ENCODE results near the gene FTSJ1.

The FTSJ1 gene

GRCh38 chrX:48478806-48479205 lies 2.8 kb downstream of the FTSJ1 start:
- H3K27ac ChIP-seq: no peak overlapping the region
- no peak for DNase-seq
- TF ChIP-seq, protein P1, sequence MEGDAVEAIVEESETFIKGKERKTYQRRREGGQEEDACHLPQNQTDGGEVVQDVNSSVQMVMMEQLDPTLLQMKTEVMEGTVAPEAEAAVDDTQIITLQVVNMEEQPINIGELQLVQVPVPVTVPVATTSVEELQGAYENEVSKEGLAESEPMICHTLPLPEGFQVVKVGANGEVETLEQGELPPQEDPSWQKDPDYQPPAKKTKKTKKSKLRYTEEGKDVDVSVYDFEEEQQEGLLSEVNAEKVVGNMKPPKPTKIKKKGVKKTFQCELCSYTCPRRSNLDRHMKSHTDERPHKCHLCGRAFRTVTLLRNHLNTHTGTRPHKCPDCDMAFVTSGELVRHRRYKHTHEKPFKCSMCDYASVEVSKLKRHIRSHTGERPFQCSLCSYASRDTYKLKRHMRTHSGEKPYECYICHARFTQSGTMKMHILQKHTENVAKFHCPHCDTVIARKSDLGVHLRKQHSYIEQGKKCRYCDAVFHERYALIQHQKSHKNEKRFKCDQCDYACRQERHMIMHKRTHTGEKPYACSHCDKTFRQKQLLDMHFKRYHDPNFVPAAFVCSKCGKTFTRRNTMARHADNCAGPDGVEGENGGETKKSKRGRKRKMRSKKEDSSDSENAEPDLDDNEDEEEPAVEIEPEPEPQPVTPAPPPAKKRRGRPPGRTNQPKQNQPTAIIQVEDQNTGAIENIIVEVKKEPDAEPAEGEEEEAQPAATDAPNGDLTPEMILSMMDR (IDR thresholded peaks at IDR 0.05; ENCODE audit: low read depth, low read length, missing control alignments): no peak
- in situ Hi-C loops (cut with HindIII; ENCODE audit: low pct_ligation_motif_present, low sequenced_read_pairs): no loop called here
- no peak overlapping the region for H3K4me3 ChIP-seq (ENCODE audit: low read depth, low read length)
- peaks cover 22% of the 10 kb centered on the region for H3K36me3 ChIP-seq (replicated peaks)
- no peaks in the 10 kb centered on the region for H3K27me3 ChIP-seq (replicated peaks)

DNA sequence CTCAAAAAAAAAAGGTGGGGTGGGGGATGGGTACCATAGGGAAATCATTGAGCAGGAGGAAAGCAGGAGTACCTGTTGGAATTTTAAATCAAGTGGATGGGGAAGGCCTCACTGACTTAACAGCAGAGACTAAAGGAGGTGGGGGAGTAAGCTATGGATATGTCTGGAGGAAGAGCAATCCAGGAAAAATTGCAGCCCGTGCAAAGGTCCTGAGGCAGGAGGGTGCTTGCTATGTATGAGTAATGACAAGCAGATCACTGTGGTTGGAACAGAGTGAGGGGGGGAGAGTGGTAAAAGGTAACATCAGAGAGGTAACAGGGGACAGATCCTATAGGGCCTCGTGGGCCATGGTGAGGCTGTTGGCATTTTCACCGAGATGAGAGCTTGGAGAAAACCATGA lies 4.1 kb downstream of the FTSJ1 start:
- TF ChIP-seq, protein P1 (IDR thresholded peaks at IDR 0.05; ENCODE audit: low read depth, low read length, missing control alignments): no peak
- in situ Hi-C loops (cut with HindIII; ENCODE audit: low pct_ligation_motif_present, low sequenced_read_pairs): no loop called here

GRCh38 chrX:48480583-48480982 lies 4.6 kb downstream of the FTSJ1 start:
- TF ChIP-seq, protein P1 (IDR thresholded peaks at IDR 0.05; ENCODE audit: low read depth, low read length, missing control alignments): no peak
- Histone ChIP-seq H3K27me3 (replicated peaks) (no peaks in the 10 kb centered on the region), H3K27ac (no peak overlapping the region), H3K36me3 (replicated peaks) (peaks cover 27% of the 10 kb centered on the region), H3K4me3 (ENCODE audit: low read depth, low read length) (no peak overlapping the region)
- no peak for DNase-seq
- in situ Hi-C loops (cut with HindIII; ENCODE audit: low pct_ligation_motif_present, low sequenced_read_pairs): no loop called here

More for the DNA sequence above, 4.1 kb downstream of the FTSJ1 start:
- H3K27ac ChIP-seq: no peak overlapping the region
- H3K27me3 ChIP-seq (replicated peaks): no peaks in the 10 kb centered on the region
- no peak for DNase-seq
- H3K4me3 ChIP-seq (ENCODE audit: low read depth, low read length): no peak overlapping the region
- peaks cover 27% of the 10 kb centered on the region for H3K36me3 ChIP-seq (replicated peaks)

DNA sequence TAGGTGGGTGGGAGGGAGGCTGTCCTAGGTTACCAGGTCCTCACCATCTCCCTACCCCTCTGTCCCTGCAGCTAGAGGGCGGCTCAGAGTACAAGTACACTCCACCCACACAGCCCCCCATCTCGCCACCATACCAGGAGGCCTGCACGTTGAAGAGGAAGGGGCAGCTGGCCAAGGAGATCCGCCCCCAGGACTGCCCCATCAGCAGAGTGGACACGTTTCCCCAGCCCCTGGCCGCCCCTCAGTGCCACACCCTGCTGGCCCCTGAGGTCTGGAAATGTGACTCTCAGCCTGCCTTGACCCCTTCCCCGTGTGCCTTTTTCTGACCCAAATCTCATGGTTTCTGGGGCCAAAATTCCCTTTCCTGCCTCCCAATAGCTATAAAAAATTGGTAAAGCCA lies 6.5 kb downstream of the FTSJ1 start:
- Histone ChIP-seq H3K4me3 (ENCODE audit: low read depth, low read length) (no peak overlapping the region), H3K36me3 (replicated peaks) (peaks cover 27% of the 10 kb centered on the region), H3K27me3 (replicated peaks) (no peaks in the 10 kb centered on the region), H3K27ac (no peak overlapping the region)
- in situ Hi-C loops (cut with HindIII; ENCODE audit: low pct_ligation_motif_present, low sequenced_read_pairs): no loop called here
- TF ChIP-seq, protein P1 (IDR thresholded peaks at IDR 0.05; ENCODE audit: low read depth, low read length, missing control alignments): no peak
- DNase-seq: no peak

DNA sequence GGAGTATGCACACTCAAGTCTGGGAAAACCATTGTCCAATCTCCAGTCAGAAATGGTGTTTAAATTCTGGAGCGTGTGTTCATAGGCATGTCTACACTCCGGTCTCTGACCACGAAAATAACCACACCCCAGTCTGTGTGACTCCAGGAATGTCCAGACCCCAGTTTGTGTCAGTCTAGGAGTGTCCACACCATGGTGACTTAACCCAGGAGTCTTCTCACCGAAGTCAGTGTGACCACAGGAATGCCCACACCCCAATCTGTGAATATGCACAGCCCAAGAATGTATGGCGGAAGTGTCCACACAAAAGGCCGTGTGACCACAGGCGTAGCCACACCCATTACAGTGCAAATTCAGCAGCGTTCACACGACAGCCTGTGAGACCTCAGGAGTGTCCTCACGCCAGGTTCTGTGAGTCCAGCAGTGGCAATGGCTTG lies 11.4 kb downstream of the FTSJ1 start:
- Histone ChIP-seq H3K4me3 (ENCODE audit: low read depth, low read length) (no peak overlapping the region), H3K27me3 (replicated peaks) (no peaks in the 10 kb centered on the region), H3K36me3 (replicated peaks) (peaks cover 14% of the 10 kb centered on the region), H3K27ac (peak overlapping the region; percentile 76)
- TF ChIP-seq, protein P1 (IDR thresholded peaks at IDR 0.05; ENCODE audit: low read depth, low read length, missing control alignments): no peak
- peak; percentile 97 for DNase-seq
- in situ Hi-C loops (cut with HindIII; ENCODE audit: low pct_ligation_motif_present, low sequenced_read_pairs): no loop called here

DNA sequence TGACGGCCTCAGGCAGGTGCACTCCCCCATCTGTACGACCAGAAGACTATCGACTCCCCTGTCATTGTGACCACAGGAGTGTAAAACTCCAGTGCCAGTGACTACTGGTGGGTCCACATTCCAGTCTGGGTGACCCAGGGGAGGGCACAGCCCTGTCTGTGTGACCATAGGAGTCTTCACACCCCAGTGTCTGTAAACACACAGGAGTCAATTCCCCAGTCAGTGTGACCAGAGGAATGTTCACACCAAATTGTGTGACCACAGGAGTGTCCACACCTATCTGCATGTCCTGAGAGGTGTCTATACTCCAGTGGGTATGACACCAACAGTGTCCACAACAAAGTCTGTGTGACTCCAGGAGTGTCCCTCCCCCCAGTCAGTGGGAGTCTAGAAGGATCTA lies 12.0 kb downstream of the FTSJ1 start:
- DNase-seq: no peak
- TF ChIP-seq, protein P1 (IDR thresholded peaks at IDR 0.05; ENCODE audit: low read depth, low read length, missing control alignments): no peak
- Histone ChIP-seq H3K36me3 (replicated peaks) (peaks cover 8% of the 10 kb centered on the region), H3K4me3 (ENCODE audit: low read depth, low read length) (no peak overlapping the region), H3K27ac (peak overlapping the region; percentile 76), H3K27me3 (replicated peaks) (no peaks in the 10 kb centered on the region)
- in situ Hi-C loops (cut with HindIII; ENCODE audit: low pct_ligation_motif_present, low sequenced_read_pairs): no loop called here
